Measurements from ENCODE around the gene GRIK4.

The GRIK4 gene

DNA sequence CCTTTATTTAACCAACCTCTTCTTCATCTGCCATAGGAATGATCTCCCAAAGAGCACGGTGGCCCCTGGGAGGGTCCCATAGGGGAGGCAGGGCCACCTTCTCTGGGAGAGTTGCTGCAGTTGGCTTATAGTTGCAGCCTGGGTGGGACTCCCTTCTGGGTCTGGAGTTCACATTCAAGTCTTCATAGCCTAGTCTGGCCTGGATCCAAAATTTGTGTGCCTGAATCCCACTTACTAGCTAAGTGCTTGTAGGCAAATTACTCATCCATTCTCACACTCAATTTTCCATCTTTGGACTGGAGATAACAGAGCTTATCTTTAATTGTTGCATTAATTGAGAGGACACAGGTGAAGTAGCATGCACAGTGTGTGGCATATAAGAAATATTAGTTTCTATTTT, 163.6 kb downstream of the GRIK4 start:
- H3K4me3 ChIP-seq (ENCODE audit: low read length), result no peak overlapping the region
- H3K27ac ChIP-seq (ENCODE audit: low read depth, low read length), result no peak overlapping the region
- no peak overlapping the region for H3K9ac ChIP-seq (ENCODE audit: low read length)
- H3K36me3 ChIP-seq (ENCODE audit: control insufficient read depth, insufficient read depth, low read length), result no peaks in the 10 kb centered on the region
- H3K27me3 ChIP-seq (ENCODE audit: control insufficient read depth, insufficient read depth, low read length), result no peaks in the 10 kb centered on the region
- H3K4me1 ChIP-seq (ENCODE audit: control insufficient read depth, insufficient read depth, low read length), result no peaks in the 10 kb centered on the region

DNA sequence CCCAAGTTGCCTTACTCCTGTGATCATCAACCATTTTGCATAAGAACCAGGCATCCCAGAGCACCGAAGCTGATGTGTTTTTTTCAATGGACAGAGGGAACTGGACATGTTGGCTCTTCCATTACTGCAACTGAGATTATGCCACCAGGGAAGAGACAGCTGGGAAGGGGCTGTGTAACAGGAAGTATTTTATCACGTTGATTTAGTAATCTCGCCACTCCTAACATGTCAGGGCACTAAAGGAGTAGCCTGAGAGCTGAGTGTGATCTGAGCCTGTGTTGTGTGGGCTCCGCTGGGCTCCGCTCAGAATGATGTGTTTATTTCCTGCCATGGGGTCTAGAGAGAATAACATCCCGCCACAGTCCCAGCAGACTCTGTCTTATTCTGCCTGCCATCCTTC, 165.4 kb downstream of the GRIK4 start:
- no peaks in the 10 kb centered on the region for H3K36me3 ChIP-seq (ENCODE audit: control insufficient read depth, insufficient read depth, low read length)
- H3K4me1 ChIP-seq (ENCODE audit: control insufficient read depth, insufficient read depth, low read length), result no peaks in the 10 kb centered on the region
- H3K27me3 ChIP-seq (ENCODE audit: control insufficient read depth, insufficient read depth, low read length), result no peaks in the 10 kb centered on the region
- H3K4me3 ChIP-seq (ENCODE audit: low read length), result no peak overlapping the region
- H3K27ac ChIP-seq (ENCODE audit: low read depth, low read length), result no peak overlapping the region
- no peak overlapping the region for H3K9ac ChIP-seq (ENCODE audit: low read length)

DNA sequence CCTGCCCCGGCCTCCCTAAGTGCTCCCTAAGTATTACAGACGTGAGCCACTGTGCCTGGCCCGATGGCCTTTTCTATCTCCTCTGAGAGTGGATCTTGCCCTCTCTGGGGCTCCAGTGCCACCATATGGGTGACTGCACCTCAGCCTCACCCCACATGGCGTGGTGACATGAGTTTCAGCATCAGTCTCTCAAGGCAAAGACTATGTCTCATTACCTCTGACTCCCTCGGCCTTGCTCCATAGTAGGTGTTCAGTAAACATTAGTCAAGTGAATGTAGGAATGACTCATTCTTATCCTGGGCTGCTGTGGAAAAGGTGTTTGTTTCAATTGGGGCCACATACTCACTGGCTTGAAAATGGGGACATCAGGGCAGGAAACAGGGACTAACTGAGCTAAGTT, 168.8 kb downstream of the GRIK4 start:
- no peaks in the 10 kb centered on the region for H3K4me1 ChIP-seq (ENCODE audit: control insufficient read depth, insufficient read depth, low read length)
- no peak overlapping the region for H3K4me3 ChIP-seq (ENCODE audit: low read length)
- no peaks in the 10 kb centered on the region for H3K27me3 ChIP-seq (ENCODE audit: control insufficient read depth, insufficient read depth, low read length)
- H3K9ac ChIP-seq (ENCODE audit: low read length), result no peak overlapping the region
- H3K36me3 ChIP-seq (ENCODE audit: control insufficient read depth, insufficient read depth, low read length), result no peaks in the 10 kb centered on the region
- no peak overlapping the region for H3K27ac ChIP-seq (ENCODE audit: low read depth, low read length)

DNA sequence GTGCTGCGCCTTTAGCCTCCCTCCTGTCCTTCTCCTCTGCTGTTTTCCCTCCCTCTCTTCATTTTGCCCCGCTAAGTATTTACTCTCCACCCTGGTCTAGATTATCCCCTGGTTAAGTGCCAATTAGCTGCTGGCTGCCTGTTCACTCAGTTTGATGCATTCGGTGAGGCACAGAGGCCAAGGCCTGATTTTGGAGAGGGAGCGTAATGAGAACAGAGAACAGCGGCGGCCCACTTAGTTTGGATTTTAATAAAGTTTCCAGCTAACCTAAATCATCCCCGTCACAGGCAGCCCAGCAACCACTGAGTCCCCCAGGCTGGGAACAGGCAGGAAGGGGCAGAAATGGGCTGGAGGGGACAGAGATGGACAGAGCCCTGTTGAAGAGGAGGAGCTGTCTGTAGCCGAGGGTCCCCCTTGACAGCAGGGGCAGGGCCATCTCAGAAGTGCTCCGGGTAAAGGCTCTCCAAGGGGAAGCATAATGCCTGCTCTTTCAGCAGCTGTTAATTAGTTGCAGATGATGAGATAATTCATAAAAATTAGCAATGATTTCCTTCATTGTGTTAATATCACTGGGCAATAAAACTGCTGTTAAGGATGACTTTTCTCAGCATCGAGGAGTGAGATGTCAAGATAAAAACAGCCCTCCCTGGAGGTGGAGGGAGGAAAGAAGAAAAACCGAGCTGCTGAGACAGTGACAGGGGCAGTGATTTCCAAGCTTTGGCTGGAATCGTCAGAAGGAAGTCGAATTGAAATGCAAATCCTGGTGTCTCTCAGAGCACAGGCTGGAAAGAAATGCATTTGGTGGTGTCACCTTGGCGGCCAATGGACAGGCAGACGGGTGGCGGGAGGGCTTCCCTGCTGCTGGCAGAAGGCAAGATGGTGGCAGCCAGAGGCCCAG, 170.1 kb downstream of the GRIK4 start:
- Histone ChIP-seq H3K36me3 (ENCODE audit: control insufficient read depth, insufficient read depth, low read length) (no peaks in the 10 kb centered on the region), H3K9ac (ENCODE audit: low read length) (no peak overlapping the region), H3K4me1 (ENCODE audit: control insufficient read depth, insufficient read depth, low read length) (no peaks in the 10 kb centered on the region), H3K27ac (ENCODE audit: low read depth, low read length) (no peak overlapping the region), H3K4me3 (ENCODE audit: low read length) (no peak overlapping the region), H3K27me3 (ENCODE audit: control insufficient read depth, insufficient read depth, low read length) (no peaks in the 10 kb centered on the region)

DNA sequence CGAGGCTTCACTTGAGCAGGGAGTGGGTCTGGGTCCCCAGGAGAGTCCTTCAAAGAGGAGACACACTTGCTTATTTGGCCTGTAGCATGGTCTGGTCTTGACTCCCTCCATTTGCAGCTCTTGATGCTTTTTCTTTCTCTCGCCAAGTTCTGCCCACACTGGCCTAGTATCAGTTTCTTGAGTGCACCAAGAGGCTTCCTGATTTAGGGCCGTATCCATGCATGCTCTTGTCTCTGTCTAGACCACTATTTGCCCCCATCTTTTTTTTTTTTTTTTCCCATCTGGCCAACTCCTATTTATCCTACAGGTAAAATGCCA, 170.7 kb downstream of the GRIK4 start:
- H3K4me3 ChIP-seq (ENCODE audit: low read length), result no peak overlapping the region
- no peaks in the 10 kb centered on the region for H3K4me1 ChIP-seq (ENCODE audit: control insufficient read depth, insufficient read depth, low read length)
- no peak overlapping the region for H3K27ac ChIP-seq (ENCODE audit: low read depth, low read length)
- H3K36me3 ChIP-seq (ENCODE audit: control insufficient read depth, insufficient read depth, low read length), result no peaks in the 10 kb centered on the region
- H3K27me3 ChIP-seq (ENCODE audit: control insufficient read depth, insufficient read depth, low read length), result no peaks in the 10 kb centered on the region
- no peak overlapping the region for H3K9ac ChIP-seq (ENCODE audit: low read length)

DNA sequence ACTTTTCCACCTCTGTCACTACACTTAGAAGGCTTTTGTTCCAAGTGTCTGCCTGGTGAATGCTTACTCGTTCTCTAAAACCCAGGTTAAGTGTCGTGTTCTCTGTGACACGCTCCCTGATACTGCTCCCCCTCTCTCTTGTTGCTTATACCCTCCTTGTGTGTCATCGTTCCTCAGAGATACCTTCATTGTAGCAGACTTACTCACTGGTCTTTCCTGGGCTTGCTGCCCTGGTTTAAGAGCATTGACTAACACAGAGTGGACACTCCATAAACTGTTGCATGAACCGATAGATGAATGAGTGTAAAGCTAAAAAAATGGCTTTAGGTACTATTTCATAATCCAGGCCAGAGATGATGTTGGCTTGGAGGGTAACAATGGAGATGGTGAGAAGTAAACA, 171.3 kb downstream of the GRIK4 start:
- H3K4me3 ChIP-seq (ENCODE audit: low read length), result no peak overlapping the region
- no peaks in the 10 kb centered on the region for H3K27me3 ChIP-seq (ENCODE audit: control insufficient read depth, insufficient read depth, low read length)
- H3K4me1 ChIP-seq (ENCODE audit: control insufficient read depth, insufficient read depth, low read length), result no peaks in the 10 kb centered on the region
- H3K27ac ChIP-seq (ENCODE audit: low read depth, low read length), result no peak overlapping the region
- no peaks in the 10 kb centered on the region for H3K36me3 ChIP-seq (ENCODE audit: control insufficient read depth, insufficient read depth, low read length)
- no peak overlapping the region for H3K9ac ChIP-seq (ENCODE audit: low read length)

DNA sequence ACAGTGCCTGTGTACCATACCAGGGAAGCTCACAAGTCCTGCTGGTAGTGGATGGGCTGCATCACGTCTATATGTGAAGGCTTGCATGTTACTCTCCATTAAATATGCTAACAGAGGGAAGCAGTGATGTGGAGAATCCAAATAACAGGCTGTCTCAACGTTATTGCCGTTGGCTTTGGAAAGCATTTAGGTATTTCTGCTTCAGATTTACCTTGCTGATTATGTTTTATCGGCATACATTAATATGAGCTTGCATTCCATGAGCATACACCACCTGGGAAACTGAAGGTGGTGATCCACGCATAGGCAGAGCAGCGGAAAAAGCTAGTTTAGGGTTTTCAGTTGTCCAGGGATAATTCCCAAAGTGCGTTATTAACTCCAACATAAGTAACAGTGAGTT, 175.0 kb downstream of the GRIK4 start:
- Histone ChIP-seq H3K36me3 (ENCODE audit: control insufficient read depth, insufficient read depth, low read length) (no peaks in the 10 kb centered on the region), H3K9ac (ENCODE audit: low read length) (no peak overlapping the region), H3K27ac (ENCODE audit: low read depth, low read length) (no peak overlapping the region), H3K4me1 (ENCODE audit: control insufficient read depth, insufficient read depth, low read length) (no peaks in the 10 kb centered on the region), H3K27me3 (ENCODE audit: control insufficient read depth, insufficient read depth, low read length) (no peaks in the 10 kb centered on the region), H3K4me3 (ENCODE audit: low read length) (no peak overlapping the region)

DNA sequence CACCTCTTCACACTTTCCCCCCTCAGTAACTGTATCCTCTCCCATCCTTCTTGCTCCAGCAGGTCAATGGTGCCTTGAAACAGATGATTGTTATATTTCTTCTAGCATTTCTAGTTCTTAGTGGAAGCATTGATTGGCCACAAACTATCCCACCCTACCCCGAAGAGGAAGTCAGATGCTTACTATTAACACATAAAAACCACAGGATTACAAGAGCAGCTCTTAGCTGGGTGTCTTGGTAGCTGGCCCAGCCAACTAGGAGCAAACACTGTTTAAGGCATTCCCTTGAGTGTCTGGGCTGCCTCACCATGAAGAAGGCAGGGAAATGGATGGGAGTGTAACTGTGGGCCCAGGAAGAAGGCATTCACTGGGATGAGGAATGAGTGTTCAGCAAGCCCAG, 176.6 kb downstream of the GRIK4 start:
- no peak overlapping the region for H3K9ac ChIP-seq (ENCODE audit: low read length)
- no peaks in the 10 kb centered on the region for H3K4me1 ChIP-seq (ENCODE audit: control insufficient read depth, insufficient read depth, low read length)
- no peak overlapping the region for H3K27ac ChIP-seq (ENCODE audit: low read depth, low read length)
- no peak overlapping the region for H3K4me3 ChIP-seq (ENCODE audit: low read length)
- H3K36me3 ChIP-seq (ENCODE audit: control insufficient read depth, insufficient read depth, low read length), result no peaks in the 10 kb centered on the region
- H3K27me3 ChIP-seq (ENCODE audit: control insufficient read depth, insufficient read depth, low read length), result no peaks in the 10 kb centered on the region

DNA sequence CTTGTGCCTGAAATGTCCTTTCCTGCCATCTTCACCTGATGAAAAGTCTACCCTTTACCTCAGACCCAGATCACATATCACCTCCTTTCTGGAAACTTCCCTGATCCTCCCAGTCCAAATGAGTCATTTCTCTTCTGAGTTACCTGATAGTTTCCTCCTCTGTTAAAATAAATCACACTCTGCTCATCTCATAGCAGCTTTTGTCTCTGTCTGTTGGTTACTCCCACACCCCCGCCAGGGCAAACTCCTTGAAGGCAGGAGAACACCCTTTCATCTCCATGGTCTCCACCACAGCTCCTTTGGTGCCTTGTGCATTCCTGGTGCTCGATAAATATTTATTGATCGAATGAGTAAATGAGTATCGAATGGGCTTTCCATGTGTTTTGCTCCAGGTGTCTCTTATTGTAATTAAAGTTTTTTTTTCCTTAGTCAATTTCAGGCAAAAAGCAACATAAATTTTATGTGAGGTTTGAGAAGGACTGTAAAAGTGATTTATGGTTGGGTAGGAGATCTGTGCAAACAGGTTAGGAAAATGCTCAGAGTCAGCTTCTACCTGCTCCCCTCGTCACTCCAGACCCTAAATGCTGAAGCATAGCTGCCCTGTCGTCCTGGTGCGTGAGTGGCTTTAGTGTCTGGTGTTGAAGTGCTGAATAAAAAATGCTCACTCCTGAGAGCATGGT, 178.2 kb downstream of the GRIK4 start:
- H3K27me3 ChIP-seq (ENCODE audit: control insufficient read depth, insufficient read depth, low read length), result no peaks in the 10 kb centered on the region
- no peak overlapping the region for H3K4me3 ChIP-seq (ENCODE audit: low read length)
- H3K27ac ChIP-seq (ENCODE audit: low read depth, low read length), result no peak overlapping the region
- H3K36me3 ChIP-seq (ENCODE audit: control insufficient read depth, insufficient read depth, low read length), result no peaks in the 10 kb centered on the region
- H3K9ac ChIP-seq (ENCODE audit: low read length), result no peak overlapping the region
- H3K4me1 ChIP-seq (ENCODE audit: control insufficient read depth, insufficient read depth, low read length), result no peaks in the 10 kb centered on the region

DNA sequence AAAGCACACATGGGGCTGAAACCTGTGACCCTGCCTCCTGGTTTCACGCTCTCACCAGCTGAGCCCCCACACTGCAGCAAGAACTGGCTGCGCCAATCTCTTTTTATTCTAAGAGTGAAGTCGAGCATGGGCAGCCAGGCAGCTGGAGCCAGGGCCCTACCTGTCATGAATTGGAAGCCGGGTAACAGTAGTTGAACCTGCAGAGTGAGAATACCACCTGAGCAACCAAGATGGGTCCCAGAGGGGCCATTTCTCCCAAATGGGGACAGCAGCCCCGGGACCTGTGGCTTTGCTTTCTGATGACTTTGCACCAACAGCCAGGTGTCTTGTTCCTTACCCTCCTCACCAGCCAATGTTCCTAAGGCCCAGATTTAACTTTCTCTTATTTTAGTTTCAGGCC, 178.9 kb downstream of the GRIK4 start:
- Histone ChIP-seq H3K36me3 (ENCODE audit: control insufficient read depth, insufficient read depth, low read length) (no peaks in the 10 kb centered on the region), H3K4me1 (ENCODE audit: control insufficient read depth, insufficient read depth, low read length) (no peaks in the 10 kb centered on the region), H3K9ac (ENCODE audit: low read length) (no peak overlapping the region), H3K4me3 (ENCODE audit: low read length) (no peak overlapping the region), H3K27ac (ENCODE audit: low read depth, low read length) (no peak overlapping the region), H3K27me3 (ENCODE audit: control insufficient read depth, insufficient read depth, low read length) (no peaks in the 10 kb centered on the region)

DNA sequence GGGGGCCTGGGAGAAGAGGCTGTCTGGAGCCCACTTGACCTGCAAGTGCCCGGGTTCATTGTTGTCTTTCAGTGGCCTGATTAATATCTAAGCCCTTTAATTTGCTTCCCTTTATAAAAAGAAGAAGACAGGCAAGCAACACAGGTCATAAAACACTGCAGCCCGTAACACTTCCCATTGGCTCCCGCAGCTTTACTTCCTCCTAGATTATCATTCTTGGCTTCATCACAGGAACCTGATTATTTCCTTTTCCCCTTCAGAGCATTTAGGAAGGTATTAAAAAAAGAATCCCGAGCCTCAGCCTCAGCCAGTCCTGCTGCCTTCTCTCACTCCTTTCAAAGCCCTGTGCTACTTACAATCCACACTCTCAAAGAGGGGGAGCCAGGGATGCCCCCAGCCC, 183.2 kb downstream of the GRIK4 start:
- H3K27me3 ChIP-seq (ENCODE audit: control insufficient read depth, insufficient read depth, low read length), result no peaks in the 10 kb centered on the region
- no peak overlapping the region for H3K27ac ChIP-seq (ENCODE audit: low read depth, low read length)
- no peak overlapping the region for H3K9ac ChIP-seq (ENCODE audit: low read length)
- no peaks in the 10 kb centered on the region for H3K4me1 ChIP-seq (ENCODE audit: control insufficient read depth, insufficient read depth, low read length)
- H3K4me3 ChIP-seq (ENCODE audit: low read length), result no peak overlapping the region
- H3K36me3 ChIP-seq (ENCODE audit: control insufficient read depth, insufficient read depth, low read length), result no peaks in the 10 kb centered on the region

DNA sequence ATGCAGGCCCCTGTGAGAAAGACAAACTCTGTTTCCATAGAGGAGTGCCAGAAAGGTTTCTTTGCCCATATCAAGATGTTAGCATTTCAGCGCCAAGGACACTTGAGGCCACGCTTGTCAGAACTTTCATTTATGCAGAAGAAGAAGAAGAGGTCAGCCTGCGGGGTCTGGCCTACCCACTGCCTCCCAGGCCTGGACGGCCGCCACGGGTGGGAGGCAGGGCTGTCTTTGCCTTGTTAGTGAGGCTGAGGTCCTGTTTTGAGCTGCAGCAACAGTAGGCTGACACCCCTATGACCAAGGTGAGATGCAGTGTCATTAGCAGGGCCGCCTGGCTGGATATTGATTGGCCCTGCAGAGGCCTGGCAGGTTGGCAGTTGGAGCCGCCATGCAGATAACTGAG, 183.9 kb downstream of the GRIK4 start:
- no peaks in the 10 kb centered on the region for H3K27me3 ChIP-seq (ENCODE audit: control insufficient read depth, insufficient read depth, low read length)

DNA sequence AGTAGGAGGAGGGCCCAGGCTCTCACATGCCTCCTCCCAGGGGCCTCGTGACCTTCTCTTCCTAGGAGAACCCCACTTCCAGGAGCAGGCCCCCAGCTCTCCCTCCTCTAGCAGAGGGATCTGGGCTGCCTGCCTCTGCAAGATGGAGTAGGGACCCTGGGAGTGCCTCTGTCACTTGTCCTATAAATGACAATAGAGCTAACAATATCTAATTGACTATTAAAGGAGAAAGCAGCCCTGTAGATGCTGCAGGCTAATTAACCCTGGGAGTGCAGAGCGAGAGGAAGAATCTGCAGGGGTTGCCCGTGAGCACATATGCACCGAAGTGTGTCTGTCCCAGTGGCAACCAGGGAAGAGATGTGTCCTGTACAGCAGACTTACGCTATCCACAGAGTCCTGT, 184.4 kb downstream of the GRIK4 start:
- Histone ChIP-seq H3K27me3 (ENCODE audit: control insufficient read depth, insufficient read depth, low read length) (no peaks in the 10 kb centered on the region), H3K4me1 (ENCODE audit: control insufficient read depth, insufficient read depth, low read length) (no peaks in the 10 kb centered on the region)

More for the DNA sequence above, 183.9 kb downstream of the GRIK4 start:
- no peak overlapping the region for H3K27ac ChIP-seq (ENCODE audit: low read depth, low read length)
- no peaks in the 10 kb centered on the region for H3K36me3 ChIP-seq (ENCODE audit: control insufficient read depth, insufficient read depth, low read length)
- H3K4me1 ChIP-seq (ENCODE audit: control insufficient read depth, insufficient read depth, low read length), result no peaks in the 10 kb centered on the region
- H3K4me3 ChIP-seq (ENCODE audit: low read length), result no peak overlapping the region
- H3K9ac ChIP-seq (ENCODE audit: low read length), result no peak overlapping the region

More for the DNA sequence above, 184.4 kb downstream of the GRIK4 start:
- H3K36me3 ChIP-seq (ENCODE audit: control insufficient read depth, insufficient read depth, low read length), result no peaks in the 10 kb centered on the region
- no peak overlapping the region for H3K4me3 ChIP-seq (ENCODE audit: low read length)
- H3K27ac ChIP-seq (ENCODE audit: low read depth, low read length), result no peak overlapping the region
- no peak overlapping the region for H3K9ac ChIP-seq (ENCODE audit: low read length)
